PC-3 (cell line): Measurements from ENCODE around the gene WT1. TPM values are rescaled to one million over a fixed set of nuclear protein-coding genes. Genes with fewer than 3 reads are reported as not detected.

Experiments
- ATAC-seq: fragments of 200-7000 bp; cut with Tn5 transposase; 2 replicates; pipeline ENCODE4 v1.9.1; 2020; ENCODE audit warnings: mild to moderate bottlenecking, moderate library complexity
- BruUV-seq: library from RNA; stranded (reverse); fragments of 400-500 nt; replicated peaks from 2 replicates; lab custom pipeline; 2021; lab: Mats Ljungman, UMichigan
- CTCF ChIA-PET: fragments of 300-600 bp; sonication (Branson Sonifier 250); formaldehyde crosslinking; loops from one replicate; lab custom pipeline; 2022; ENCODE audit warnings: antibody characterized with exemption; lab: Charles Lee
- POLR2A ChIA-PET: fragments of 300-600 bp; sonication (Branson Sonifier 250); formaldehyde crosslinking; loops from one replicate; lab custom pipeline; 2022; ENCODE audit warnings: antibody characterized with exemption; ENCODE audit not compliant: unreplicated experiment; lab: Charles Lee
- DNase-seq: peaks from one replicate; pipeline ENCODE4 v3.0.0-alpha.2; 2015
- H2AFZ ChIP-seq: fragments of 300-600 bp; sonication (generic); 2 replicates; pipeline ENCODE4 v1.6.0; 2016; ENCODE audit warnings: antibody characterized with exemption, low read length
- H3F3A ChIP-seq: fragments of 300-600 bp; sonication (generic); one replicate; pipeline ENCODE4 v1.6.0; 2017; ENCODE audit warnings: antibody characterized with exemption, low read length, control low read depth, mild to moderate bottlenecking; ENCODE audit not compliant: unreplicated experiment
- H3K27ac ChIP-seq: fragments of 300-600 bp; sonication (generic); 2 replicates; pipeline ENCODE4 v1.5.1; 2016; ENCODE audit warnings: mild to moderate bottlenecking, low read length
- H3K27me3 ChIP-seq: fragments of 300-600 bp; sonication (generic); 2 replicates; pipeline ENCODE4 v1.6.1; 2016; ENCODE audit warnings: low read length, mixed read lengths
- H3K36me3 ChIP-seq: fragments of 300-600 bp; sonication (generic); 2 replicates; pipeline ENCODE4 v1.6.1; 2016; ENCODE audit warnings: low read depth, mixed run types, low read length, mixed read lengths
- H3K4me1 ChIP-seq: fragments of 300-600 bp; sonication (generic); 2 replicates; pipeline ENCODE4 v1.5.1; 2016; ENCODE audit warnings: low read length; ENCODE audit not compliant: insufficient read depth
- H3K4me2 ChIP-seq: fragments of 300-600 bp; sonication (generic); 2 replicates; pipeline ENCODE4 v1.6.0; 2016; ENCODE audit warnings: low read length
- H3K4me3 ChIP-seq: fragments of 300-600 bp; sonication (generic); 2 replicates; pipeline ENCODE4 v1.5.1; 2016; ENCODE audit warnings: mild to moderate bottlenecking, low read length, mixed read lengths
- H3K79me2 ChIP-seq: fragments of 300-600 bp; sonication (generic); 2 replicates; pipeline ENCODE4 v1.6.1; 2017; ENCODE audit warnings: low read length, mixed read lengths
- H3K9ac ChIP-seq: fragments of 300-600 bp; sonication (generic); 2 replicates; pipeline ENCODE4 v1.6.0; 2016; ENCODE audit warnings: mild to moderate bottlenecking, low read length
- H3K9me2 ChIP-seq: fragments of 300-600 bp; sonication (generic); replicated peaks from 2 replicates; pipeline ENCODE4 v1.6.1; 2016; ENCODE audit warnings: mixed run types, low read length, mixed read lengths
- H3K9me3 ChIP-seq: fragments of 300-600 bp; sonication (generic); 2 replicates; pipeline ENCODE4 v1.6.1; 2016; ENCODE audit warnings: low read length, mixed read lengths
- H4K20me1 ChIP-seq: fragments of 300-600 bp; sonication (generic); 2 replicates; pipeline ENCODE4 v1.6.1; 2016; ENCODE audit warnings: low read length, mixed read lengths
- EZH2 ChIP-seq: fragments of 300-600 bp; sonication (generic); IDR thresholded peaks from one replicate; pipeline ENCODE4 v1.6.1; 2017; ENCODE audit warnings: antibody characterized with exemption, mild to moderate bottlenecking, low read length; ENCODE audit not compliant: unreplicated experiment
- EZH2phosphoT487 ChIP-seq: fragments of 300-600 bp; sonication (generic); IDR thresholded peaks from 2 replicates; pipeline ENCODE4 v1.6.1; 2018; ENCODE audit warnings: mild to moderate bottlenecking, antibody characterized with exemption, low read length, borderline replicate concordance
- intact Hi-C: fragments of 100-400 bp; cut with micrococcal nuclease; formaldehyde crosslinking; loops from 2 replicates; pipeline ENCODE4 v1.9.0; 2023
- total RNA-seq: library from RNA; depleted of rRNA; stranded (reverse); fragments of >200 nt; gene quantifications from 2 replicates; pipeline ENCODE4 v1.2.3, GENCODE V29; 2014
- TF ChIP-seq, protein P1 (sequence below): fragments of 300-600 bp; sonication (generic); conservative IDR thresholded peaks from 2 replicates; pipeline ENCODE4 v1.5.1; 2017; ENCODE audit warnings: antibody characterized with exemption, low read depth, mild to moderate bottlenecking, low read length

Gene WT1
- total RNA-seq, 1 experiment from 2014 or later, result 9.1 TPM

DNA sequence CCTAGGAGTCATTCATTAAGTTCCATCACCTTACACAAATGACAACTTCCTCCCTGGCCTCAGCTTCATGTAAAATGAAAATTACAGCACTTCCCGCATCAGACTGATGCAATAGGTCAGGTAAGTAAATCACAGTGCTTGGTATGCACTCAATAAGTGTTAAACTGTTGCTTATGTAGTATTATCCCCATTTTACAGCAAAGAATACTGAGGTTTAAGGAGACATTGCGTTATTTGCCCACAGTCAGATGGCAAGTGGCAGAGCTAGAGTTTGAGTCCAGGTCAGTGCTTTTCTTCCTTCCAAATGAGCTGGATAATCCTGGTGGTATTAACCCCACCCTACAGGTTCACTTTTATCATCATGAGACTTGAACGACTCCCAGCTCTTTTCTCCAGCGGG is 29.7 kb downstream of the WT1 start:
- Histone ChIP-seq H3K4me2 (no peak overlapping the region), H3K27me3 (no peaks in the 10 kb centered on the region), H2AFZ (no peak overlapping the region), H3K4me1 (no peaks in the 10 kb centered on the region), H4K20me1 (no peaks in the 10 kb centered on the region), H3K36me3 (no peaks in the 10 kb centered on the region), H3K9me3 (no peaks in the 10 kb centered on the region), H3K79me2 (no peaks in the 10 kb centered on the region), H3F3A (no peaks in the 10 kb centered on the region), H3K27ac (no peak overlapping the region), H3K4me3 (no peak overlapping the region), H3K9me2 (no peaks in the 10 kb centered on the region), H3K9ac (no peak overlapping the region)
- no peak for DNase-seq
- ChIA-PET CTCF (no interaction called here), POLR2A (no interaction called here)
- intact Hi-C loops, result no loop called here
- no TSS peak for BruUV-seq
- no peak for ATAC-seq
- TF ChIP-seq, protein P1, sequence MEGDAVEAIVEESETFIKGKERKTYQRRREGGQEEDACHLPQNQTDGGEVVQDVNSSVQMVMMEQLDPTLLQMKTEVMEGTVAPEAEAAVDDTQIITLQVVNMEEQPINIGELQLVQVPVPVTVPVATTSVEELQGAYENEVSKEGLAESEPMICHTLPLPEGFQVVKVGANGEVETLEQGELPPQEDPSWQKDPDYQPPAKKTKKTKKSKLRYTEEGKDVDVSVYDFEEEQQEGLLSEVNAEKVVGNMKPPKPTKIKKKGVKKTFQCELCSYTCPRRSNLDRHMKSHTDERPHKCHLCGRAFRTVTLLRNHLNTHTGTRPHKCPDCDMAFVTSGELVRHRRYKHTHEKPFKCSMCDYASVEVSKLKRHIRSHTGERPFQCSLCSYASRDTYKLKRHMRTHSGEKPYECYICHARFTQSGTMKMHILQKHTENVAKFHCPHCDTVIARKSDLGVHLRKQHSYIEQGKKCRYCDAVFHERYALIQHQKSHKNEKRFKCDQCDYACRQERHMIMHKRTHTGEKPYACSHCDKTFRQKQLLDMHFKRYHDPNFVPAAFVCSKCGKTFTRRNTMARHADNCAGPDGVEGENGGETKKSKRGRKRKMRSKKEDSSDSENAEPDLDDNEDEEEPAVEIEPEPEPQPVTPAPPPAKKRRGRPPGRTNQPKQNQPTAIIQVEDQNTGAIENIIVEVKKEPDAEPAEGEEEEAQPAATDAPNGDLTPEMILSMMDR, result no peak
- no peak for TF ChIP-seq EZH2phosphoT487
- no peak for TF ChIP-seq EZH2

DNA sequence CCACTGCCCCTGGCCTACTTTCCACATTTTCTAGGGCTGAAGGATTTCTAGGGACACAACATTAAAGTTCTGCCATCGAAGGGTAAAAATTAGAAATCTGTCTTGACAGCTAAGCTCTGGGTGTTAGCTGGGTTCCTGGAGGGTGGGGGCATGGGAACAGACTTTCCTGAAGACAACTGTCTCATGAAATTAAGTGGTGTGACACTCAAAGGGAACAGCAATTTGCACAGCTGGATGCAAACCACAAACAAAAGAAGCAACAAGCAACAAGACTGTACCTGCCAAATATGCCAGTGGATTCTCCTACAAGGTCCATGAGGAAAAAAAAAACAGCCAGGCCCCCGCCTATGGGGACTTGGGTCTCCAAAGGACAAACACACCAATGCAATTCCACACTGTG is 32.5 kb downstream of the WT1 start:
- no peaks in the 10 kb centered on the region for H4K20me1 ChIP-seq
- H3K9me2 ChIP-seq, result no peaks in the 10 kb centered on the region
- H2AFZ ChIP-seq, result no peak overlapping the region
- H3K4me1 ChIP-seq, result no peaks in the 10 kb centered on the region
- CTCF ChIA-PET, result no interaction called here
- no peaks in the 10 kb centered on the region for H3K79me2 ChIP-seq
- H3K9ac ChIP-seq, result no peak overlapping the region
- no peak for TF ChIP-seq EZH2phosphoT487
- TF ChIP-seq EZH2, result no peak
- TF ChIP-seq, protein P1, result no peak
- POLR2A ChIA-PET, result no interaction called here
- H3K4me3 ChIP-seq, result no peak overlapping the region
- no peak for DNase-seq
- H3K27ac ChIP-seq, result no peak overlapping the region
- H3K4me2 ChIP-seq, result no peak overlapping the region
- no TSS peak for BruUV-seq
- intact Hi-C loops, result no loop called here
- H3K36me3 ChIP-seq, result no peaks in the 10 kb centered on the region; the same call in 1 of the 2 replicates
- no peaks in the 10 kb centered on the region for H3K27me3 ChIP-seq
- no peak for ATAC-seq
- H3F3A ChIP-seq, result no peaks in the 10 kb centered on the region
- no peaks in the 10 kb centered on the region for H3K9me3 ChIP-seq

DNA sequence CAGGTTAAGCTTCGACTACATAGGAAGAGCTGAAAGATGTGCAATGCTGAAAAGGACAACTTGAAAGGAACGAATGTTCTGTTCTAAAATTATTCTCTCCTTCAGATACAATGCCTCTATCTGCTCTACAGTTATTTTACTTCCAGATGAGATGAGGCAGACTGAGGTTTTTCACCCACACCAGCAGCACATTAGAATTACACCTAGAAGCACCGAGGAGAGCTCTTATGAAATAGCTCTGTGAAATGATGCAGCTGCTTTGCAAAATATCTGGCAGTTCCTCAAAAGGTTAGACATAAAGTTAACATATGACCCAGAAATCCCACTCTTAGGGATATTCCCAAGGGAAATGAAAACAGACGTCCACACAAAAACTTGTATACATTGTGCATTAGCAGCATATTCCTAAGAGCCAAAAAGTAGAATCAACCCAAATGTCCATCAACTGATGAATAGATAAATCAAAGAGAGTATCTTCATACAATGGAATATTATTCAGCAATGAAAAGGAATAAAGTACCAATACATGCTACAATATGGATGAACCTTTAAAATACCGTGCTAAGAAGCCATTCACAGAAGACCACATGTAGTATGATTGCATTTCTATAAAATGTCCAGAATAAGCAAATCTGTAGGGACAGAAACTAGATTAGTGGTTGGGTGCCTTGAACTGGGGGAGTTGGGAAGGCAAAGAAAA is 34.5 kb downstream of the WT1 start:
- intact Hi-C loops, result no loop called here
- H3K9me2 ChIP-seq, result no peaks in the 10 kb centered on the region
- no peak overlapping the region for H3K27ac ChIP-seq
- no peaks in the 10 kb centered on the region for H3K4me1 ChIP-seq
- no peaks in the 10 kb centered on the region for H3K79me2 ChIP-seq
- DNase-seq (no peak), ATAC-seq (no peak)
- no peaks in the 10 kb centered on the region for H3F3A ChIP-seq
- BruUV-seq, result no TSS peak
- H3K4me2 ChIP-seq, result no peak overlapping the region
- H3K4me3 ChIP-seq, result no peak overlapping the region
- H3K9me3 ChIP-seq, result no peaks in the 10 kb centered on the region
- TF ChIP-seq EZH2phosphoT487 (no peak), EZH2 (no peak)
- TF ChIP-seq, protein P1, result no peak
- no peak overlapping the region for H2AFZ ChIP-seq
- no peak overlapping the region for H3K9ac ChIP-seq
- CTCF ChIA-PET, result no interaction called here
- H3K36me3 ChIP-seq, result no peaks in the 10 kb centered on the region; the same call in 1 of the 2 replicates
- POLR2A ChIA-PET, result no interaction called here
- no peaks in the 10 kb centered on the region for H3K27me3 ChIP-seq
- no peaks in the 10 kb centered on the region for H4K20me1 ChIP-seq
